HFF-Myc (cell line): ENCODE results near the gene WWOX.

Experiments
- DNase-seq: peaks from one replicate; pipeline ENCODE4 v3.0.0-alpha.2; 2011; ENCODE audit warnings: low read depth; ENCODE audit errors: extremely low read depth
- H3K4me3 ChIP-seq: replicated peaks from 2 replicates; pipeline ENCODE4 v1.5.1; 2011; ENCODE audit warnings: low read depth, mild to moderate bottlenecking, control low read depth, low read length
- TF ChIP-seq, protein P1 (sequence below): IDR thresholded peaks from 2 replicates; pipeline ENCODE4 v1.5.1; 2012; ENCODE audit warnings: mild to moderate bottlenecking, low read depth, low read length, control low read depth; ENCODE audit errors: missing control alignments

WWOX gene

DNA sequence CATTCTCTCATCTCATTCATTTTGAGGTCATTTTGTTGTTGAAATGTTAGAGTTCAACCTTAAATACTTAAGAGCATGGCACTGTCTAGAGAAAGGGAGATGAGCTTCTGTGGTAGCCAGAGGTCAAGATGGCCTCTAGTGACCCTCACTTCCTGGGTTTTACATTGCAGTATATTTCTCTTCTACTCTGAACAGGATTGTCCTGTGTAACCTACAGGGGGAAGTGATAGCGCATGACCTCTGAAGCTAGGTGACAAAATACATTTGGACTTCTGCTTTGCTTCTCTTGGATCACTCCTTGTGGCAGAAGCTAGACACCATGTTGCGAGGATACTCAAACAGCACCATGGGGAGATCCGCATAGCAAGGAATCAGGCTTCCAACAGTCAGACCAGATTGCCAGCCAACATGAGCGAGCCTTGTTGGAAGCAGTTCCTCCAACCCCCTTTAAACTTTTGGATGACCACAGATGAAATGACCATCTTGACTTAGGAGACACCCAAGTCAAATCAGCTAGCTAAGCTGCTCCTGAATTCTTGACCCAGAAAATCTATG lies 752.7 kb downstream of the WWOX start:
- TF ChIP-seq, protein P1, sequence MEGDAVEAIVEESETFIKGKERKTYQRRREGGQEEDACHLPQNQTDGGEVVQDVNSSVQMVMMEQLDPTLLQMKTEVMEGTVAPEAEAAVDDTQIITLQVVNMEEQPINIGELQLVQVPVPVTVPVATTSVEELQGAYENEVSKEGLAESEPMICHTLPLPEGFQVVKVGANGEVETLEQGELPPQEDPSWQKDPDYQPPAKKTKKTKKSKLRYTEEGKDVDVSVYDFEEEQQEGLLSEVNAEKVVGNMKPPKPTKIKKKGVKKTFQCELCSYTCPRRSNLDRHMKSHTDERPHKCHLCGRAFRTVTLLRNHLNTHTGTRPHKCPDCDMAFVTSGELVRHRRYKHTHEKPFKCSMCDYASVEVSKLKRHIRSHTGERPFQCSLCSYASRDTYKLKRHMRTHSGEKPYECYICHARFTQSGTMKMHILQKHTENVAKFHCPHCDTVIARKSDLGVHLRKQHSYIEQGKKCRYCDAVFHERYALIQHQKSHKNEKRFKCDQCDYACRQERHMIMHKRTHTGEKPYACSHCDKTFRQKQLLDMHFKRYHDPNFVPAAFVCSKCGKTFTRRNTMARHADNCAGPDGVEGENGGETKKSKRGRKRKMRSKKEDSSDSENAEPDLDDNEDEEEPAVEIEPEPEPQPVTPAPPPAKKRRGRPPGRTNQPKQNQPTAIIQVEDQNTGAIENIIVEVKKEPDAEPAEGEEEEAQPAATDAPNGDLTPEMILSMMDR = no peak
- no peak overlapping the region for H3K4me3 ChIP-seq
- no peak for DNase-seq

GRCh38 chr16:78862022-78862421 lies 762.6 kb downstream of the WWOX start:
- no peak overlapping the region for H3K4me3 ChIP-seq
- TF ChIP-seq, protein P1 = no peak
- DNase-seq = no peak

DNA sequence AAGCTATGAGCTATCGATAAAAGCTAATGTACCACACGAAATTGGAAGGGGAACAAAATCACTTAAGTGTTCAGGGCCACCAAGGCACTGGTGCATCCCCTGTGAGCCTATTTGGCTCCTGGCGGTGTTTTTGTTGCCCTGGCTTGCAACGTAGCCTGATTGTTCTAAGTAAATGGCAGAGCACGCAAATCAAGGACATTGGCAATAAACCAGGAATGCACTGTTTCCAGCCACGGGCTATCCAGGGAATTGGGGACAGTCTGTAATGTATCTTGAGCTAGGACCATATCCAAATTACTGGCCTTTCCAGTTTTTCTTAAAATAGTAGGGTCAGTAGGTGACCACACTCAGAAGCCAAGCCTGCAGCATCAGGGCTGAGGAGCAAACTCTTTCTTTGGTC lies 767.1 kb downstream of the WWOX start:
- DNase-seq = no peak
- no peak overlapping the region for H3K4me3 ChIP-seq

GRCh38 chr16:78869492-78869891 lies 770.0 kb downstream of the WWOX start:
- no peak overlapping the region for H3K4me3 ChIP-seq
- TF ChIP-seq, protein P1 = no peak
- no peak for DNase-seq

More for the DNA sequence above, 767.1 kb downstream of the WWOX start:
- TF ChIP-seq, protein P1 = no peak

DNA sequence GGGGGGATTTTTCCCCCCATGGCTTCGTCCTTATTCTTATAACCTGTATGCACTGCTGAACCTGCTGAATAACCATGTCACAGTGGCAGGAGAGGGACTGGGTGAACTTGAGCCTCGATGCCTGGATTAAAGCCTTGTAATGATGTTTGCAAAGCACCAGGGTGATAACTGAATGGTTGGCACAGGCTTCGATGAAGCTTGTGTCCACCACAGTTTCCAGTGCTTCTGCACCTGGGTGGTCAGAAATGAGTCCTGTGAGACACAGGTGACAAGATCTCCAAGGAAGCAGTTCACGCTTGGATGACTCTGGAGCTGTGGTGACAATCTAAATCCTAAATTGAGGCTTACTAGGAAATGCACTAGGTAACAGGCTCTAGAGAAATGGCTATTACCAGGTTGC lies 771.8 kb downstream of the WWOX start:
- H3K4me3 ChIP-seq = no peak overlapping the region
- TF ChIP-seq, protein P1 = no peak
- no peak for DNase-seq

DNA sequence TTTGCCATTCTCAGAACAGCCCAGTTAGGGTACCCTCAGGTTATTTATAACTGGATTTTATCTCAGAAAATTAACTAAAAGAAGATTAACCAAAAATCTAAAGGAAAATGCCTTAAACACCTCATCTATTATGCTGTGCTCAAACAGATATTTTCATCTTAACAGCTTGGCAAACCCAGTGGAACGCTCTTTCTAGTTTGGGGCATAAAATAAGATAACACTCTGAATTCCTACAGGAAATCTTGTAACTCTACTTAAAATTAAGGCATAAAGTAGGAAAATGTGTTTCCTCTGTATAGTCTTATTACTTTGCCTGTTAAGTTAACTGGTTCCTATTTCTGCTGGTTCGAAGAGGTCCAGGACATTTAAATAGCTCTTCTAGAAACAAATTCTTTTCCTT lies 777.2 kb downstream of the WWOX start:
- TF ChIP-seq, protein P1 = no peak
- DNase-seq = no peak
- H3K4me3 ChIP-seq = no peak overlapping the region

- H3K4me3 ChIP-seq = no peak overlapping the region
- DNase-seq = no peak
- TF ChIP-seq, protein P1 = no peak
These were observed 777.7 kb downstream of the WWOX start for GRCh38 chr16:78877114-78877655.
